ENCODE measurements around the gene TMEM214. TPM values are rescaled to one million over a fixed set of nuclear protein-coding genes. Genes with fewer than 3 reads are reported as not detected.

The TMEM214 gene
- total RNA-seq, 1 donor from 2014 or later = 83.9 TPM

DNA sequence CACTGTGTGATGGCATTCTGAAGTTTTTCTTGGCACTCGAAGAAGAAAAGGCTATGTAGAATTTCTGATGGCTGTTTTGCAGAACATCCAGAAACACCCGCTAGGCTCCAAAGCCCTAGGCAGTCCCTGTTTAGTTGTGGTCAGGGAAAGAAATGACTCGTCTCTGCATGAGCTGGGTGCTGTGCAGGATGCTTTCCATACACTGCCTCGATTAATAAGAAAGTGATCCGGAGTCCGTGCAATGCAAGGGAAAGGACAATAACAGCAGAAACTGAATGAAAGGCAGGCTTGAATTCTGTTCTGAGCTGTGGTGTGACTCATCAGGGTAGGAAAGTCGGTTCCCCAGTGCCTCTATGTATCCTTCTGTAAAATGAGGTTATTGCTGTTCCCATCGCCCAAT is 43.6 kb upstream of the TMEM214 start:
- no peak overlapping the region for H3K27ac Mint-ChIP-seq

DNA sequence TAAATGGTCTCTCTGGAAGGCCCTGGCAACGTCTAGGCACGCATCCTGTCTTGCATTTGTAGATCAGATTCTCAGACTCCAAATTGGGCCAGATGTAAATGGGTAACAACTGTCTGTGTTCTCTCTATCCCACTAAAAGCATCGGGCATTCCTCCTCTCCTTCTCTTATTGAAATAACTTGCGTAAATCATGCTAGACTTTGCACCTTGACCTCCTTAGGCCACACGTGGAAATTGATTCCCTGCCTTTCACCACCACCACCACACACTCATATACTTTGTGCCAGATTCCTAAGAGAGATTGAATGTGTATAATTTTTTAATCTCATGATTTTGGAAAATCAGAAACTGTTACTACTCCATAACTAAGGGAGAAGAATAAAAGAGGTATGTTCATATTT is 41.0 kb upstream of the TMEM214 start:
- no peaks in the 10 kb centered on the region for H3K36me3 Mint-ChIP-seq
- H3K9me3 Mint-ChIP-seq = no peaks in the 10 kb centered on the region
- H3K27ac Mint-ChIP-seq = no peak overlapping the region
- TF ChIP-seq, protein P1, sequence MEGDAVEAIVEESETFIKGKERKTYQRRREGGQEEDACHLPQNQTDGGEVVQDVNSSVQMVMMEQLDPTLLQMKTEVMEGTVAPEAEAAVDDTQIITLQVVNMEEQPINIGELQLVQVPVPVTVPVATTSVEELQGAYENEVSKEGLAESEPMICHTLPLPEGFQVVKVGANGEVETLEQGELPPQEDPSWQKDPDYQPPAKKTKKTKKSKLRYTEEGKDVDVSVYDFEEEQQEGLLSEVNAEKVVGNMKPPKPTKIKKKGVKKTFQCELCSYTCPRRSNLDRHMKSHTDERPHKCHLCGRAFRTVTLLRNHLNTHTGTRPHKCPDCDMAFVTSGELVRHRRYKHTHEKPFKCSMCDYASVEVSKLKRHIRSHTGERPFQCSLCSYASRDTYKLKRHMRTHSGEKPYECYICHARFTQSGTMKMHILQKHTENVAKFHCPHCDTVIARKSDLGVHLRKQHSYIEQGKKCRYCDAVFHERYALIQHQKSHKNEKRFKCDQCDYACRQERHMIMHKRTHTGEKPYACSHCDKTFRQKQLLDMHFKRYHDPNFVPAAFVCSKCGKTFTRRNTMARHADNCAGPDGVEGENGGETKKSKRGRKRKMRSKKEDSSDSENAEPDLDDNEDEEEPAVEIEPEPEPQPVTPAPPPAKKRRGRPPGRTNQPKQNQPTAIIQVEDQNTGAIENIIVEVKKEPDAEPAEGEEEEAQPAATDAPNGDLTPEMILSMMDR (conservative IDR thresholded peaks at IDR 0.05) = no peak
- H3K4me3 Mint-ChIP-seq = no peak overlapping the region
- no peaks in the 10 kb centered on the region for H3K27me3 Mint-ChIP-seq
- DNase-seq (ENCODE audit: extremely low spot score, unreplicated experiment) = no peak
- no peaks in the 10 kb centered on the region for H3K4me1 Mint-ChIP-seq (ENCODE audit: unreplicated experiment)

More for the DNA sequence above, 43.6 kb upstream of the TMEM214 start:
- DNase-seq (ENCODE audit: extremely low spot score, unreplicated experiment) = no peak
- no peaks in the 10 kb centered on the region for H3K27me3 Mint-ChIP-seq
- TF ChIP-seq, protein P1 (conservative IDR thresholded peaks at IDR 0.05) = no peak
- no peaks in the 10 kb centered on the region for H3K4me1 Mint-ChIP-seq (ENCODE audit: unreplicated experiment)
- no peaks in the 10 kb centered on the region for H3K9me3 Mint-ChIP-seq
- no peaks in the 10 kb centered on the region for H3K36me3 Mint-ChIP-seq
- no peak overlapping the region for H3K4me3 Mint-ChIP-seq

DNA sequence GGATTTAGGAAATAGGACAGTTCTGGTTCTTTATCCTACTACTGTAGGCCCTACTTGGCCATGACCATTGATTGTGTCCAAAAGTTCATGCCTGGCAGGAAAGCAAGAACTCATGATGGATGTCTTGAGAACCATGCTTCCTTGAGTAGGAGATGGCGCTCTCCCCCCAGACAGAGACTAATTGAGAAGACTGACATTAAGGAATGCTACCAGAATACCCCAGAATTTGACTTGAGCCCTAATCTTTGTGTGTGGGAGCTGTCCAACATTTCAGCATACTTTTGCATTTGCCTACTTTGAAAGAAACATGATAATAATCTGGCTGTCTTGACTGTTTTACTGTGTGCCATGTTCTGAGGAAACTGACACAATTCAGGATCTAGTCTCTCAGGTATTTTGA is 39.0 kb upstream of the TMEM214 start:
- Mint-ChIP-seq H3K4me3 (no peak overlapping the region), H3K4me1 (ENCODE audit: unreplicated experiment) (no peaks in the 10 kb centered on the region), H3K9me3 (no peaks in the 10 kb centered on the region), H3K27me3 (peaks cover 2% of the 10 kb centered on the region), H3K27ac (no peak overlapping the region), H3K36me3 (no peaks in the 10 kb centered on the region)
- DNase-seq (ENCODE audit: extremely low spot score, unreplicated experiment) = no peak
- TF ChIP-seq, protein P1 (conservative IDR thresholded peaks at IDR 0.05) = no peak

DNA sequence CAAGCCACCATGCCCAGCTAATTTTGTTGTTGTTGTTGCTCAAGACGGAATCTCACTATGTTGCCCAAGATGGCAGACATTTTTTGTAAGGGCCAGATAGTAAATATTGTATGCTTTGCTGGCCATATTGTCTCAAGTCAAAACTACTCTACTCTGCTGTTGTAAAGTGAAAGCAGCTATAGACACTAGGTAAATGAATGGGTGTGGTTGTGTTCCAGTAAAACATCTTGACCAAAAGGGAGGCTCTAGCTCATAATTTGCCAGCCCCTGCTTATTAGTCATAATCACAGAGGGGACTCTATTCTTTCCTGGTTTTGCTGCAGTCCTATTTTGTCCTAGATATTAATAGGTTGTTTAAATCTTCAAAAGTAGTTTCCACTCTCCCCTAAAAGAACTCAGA is 37.8 kb upstream of the TMEM214 start:
- no peak overlapping the region for H3K4me3 Mint-ChIP-seq
- H3K9me3 Mint-ChIP-seq = no peaks in the 10 kb centered on the region
- no peak overlapping the region for H3K27ac Mint-ChIP-seq
- no peak for DNase-seq (ENCODE audit: extremely low spot score, unreplicated experiment)
- H3K4me1 Mint-ChIP-seq (ENCODE audit: unreplicated experiment) = no peaks in the 10 kb centered on the region
- H3K36me3 Mint-ChIP-seq = no peaks in the 10 kb centered on the region
- TF ChIP-seq, protein P1 (conservative IDR thresholded peaks at IDR 0.05) = no peak
- H3K27me3 Mint-ChIP-seq = peaks cover 2% of the 10 kb centered on the region

DNA sequence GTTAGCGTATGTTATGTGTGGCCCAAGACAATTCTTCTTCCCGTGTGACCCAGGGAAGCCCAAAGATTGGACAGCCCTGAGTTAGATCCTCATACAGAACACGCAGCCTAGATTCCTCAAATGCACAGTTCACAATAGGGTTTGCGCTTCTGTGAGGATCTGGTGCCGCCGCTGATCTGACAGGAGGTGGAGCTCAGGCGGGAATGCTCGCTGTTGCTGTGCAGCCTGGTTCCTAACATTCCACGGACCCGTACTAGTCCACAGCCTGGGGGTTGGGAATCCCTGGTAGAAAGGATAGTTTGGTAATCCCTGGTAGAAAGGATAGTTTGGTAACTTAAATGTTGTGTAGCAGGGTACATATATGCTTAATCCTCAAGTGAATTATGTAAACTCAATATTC is 35.4 kb upstream of the TMEM214 start:
- H3K9me3 Mint-ChIP-seq = no peaks in the 10 kb centered on the region
- no peak overlapping the region for H3K27ac Mint-ChIP-seq
- DNase-seq (ENCODE audit: extremely low spot score, unreplicated experiment) = no peak
- TF ChIP-seq, protein P1 (conservative IDR thresholded peaks at IDR 0.05) = no peak
- no peaks in the 10 kb centered on the region for H3K36me3 Mint-ChIP-seq
- H3K4me3 Mint-ChIP-seq = no peak overlapping the region
- H3K4me1 Mint-ChIP-seq (ENCODE audit: unreplicated experiment) = no peaks in the 10 kb centered on the region
- peaks cover 2% of the 10 kb centered on the region for H3K27me3 Mint-ChIP-seq

DNA sequence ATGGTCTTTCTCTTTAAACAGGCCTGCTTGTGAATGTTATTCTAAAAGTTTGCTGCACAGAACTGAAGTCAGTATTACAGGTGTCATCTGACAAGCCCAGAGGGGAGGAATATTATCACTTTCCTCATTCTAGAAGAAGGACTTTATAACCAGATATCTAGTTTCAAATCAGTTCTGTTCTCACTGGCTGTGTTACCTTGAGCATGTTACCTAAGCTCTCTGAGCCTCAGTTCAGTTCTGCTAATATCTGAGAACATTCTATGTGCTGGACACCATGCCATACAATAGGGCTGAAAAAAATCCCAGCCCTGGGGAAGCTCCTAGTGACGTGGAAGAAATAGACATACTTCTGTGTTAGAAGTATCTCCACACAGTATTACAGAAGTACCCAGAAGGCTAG is 34.4 kb upstream of the TMEM214 start:
- Mint-ChIP-seq H3K36me3 (no peaks in the 10 kb centered on the region), H3K4me1 (ENCODE audit: unreplicated experiment) (no peaks in the 10 kb centered on the region), H3K4me3 (no peak overlapping the region), H3K27ac (no peak overlapping the region), H3K9me3 (no peaks in the 10 kb centered on the region), H3K27me3 (peaks cover 2% of the 10 kb centered on the region)
- no peak for DNase-seq (ENCODE audit: extremely low spot score, unreplicated experiment)
- TF ChIP-seq, protein P1 (conservative IDR thresholded peaks at IDR 0.05) = no peak
